ENCODE measurements around the gene C9.

DNA sequence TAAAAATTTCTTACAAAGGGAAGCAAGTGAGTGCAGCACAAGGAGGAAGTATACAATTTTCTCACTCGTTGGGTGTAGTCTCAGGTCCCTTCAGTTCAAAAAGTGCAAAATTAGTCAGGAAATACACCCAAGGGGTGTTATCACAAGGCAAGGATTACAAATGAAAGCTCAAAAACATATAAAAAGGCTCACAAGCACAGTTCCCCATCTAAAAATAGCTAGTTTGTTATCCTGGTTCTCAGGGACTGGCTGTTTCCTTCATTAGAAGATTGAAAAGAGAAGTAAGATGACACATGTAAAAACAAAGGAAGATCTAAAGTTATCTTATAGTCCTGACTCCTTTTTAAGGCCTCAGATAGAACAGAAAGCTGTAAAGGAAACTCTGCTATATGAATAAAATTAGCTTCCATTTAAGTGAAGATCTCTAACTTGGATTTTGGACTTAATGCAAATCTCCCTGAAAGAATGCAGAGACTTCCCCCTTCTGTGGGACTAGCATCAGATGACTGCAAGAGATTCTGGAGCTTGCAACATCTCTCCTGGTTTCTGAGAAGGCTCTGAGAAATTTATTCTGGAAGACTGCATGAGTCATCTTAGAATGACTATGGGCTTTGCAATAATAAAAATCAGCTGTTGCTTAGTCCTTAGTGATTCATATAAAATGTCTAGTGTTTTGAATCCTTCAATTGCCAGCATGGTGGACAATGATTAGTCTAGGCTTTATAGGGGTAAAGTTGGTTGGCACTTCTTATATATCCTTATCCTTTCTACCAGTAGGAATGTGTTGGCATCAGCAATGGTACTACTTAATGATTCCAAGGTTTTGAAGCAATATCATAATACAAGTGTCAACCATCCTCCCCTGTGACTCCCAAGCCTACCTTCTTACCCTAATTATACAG, 35.1 kb upstream of the C9 start:
- TF ChIP-seq, protein P1, sequence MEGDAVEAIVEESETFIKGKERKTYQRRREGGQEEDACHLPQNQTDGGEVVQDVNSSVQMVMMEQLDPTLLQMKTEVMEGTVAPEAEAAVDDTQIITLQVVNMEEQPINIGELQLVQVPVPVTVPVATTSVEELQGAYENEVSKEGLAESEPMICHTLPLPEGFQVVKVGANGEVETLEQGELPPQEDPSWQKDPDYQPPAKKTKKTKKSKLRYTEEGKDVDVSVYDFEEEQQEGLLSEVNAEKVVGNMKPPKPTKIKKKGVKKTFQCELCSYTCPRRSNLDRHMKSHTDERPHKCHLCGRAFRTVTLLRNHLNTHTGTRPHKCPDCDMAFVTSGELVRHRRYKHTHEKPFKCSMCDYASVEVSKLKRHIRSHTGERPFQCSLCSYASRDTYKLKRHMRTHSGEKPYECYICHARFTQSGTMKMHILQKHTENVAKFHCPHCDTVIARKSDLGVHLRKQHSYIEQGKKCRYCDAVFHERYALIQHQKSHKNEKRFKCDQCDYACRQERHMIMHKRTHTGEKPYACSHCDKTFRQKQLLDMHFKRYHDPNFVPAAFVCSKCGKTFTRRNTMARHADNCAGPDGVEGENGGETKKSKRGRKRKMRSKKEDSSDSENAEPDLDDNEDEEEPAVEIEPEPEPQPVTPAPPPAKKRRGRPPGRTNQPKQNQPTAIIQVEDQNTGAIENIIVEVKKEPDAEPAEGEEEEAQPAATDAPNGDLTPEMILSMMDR (IDR thresholded peaks at IDR 0.05), result no peak
- no peak for TF ChIP-seq POLR2A (IDR thresholded peaks at IDR 0.05)
